Hepatocyte (in vitro differentiated cells): ENCODE results near the gene ADAMTS4.
A peak's percentile ranks its signal among the peaks of the same experiment; 100 is the strongest.

Source experiments
- EZH2phosphoT487 ChIP-seq: fragments of 200-600 bp; sonication (generic); IDR thresholded peaks from one replicate; pipeline ENCODE4 v1.6.1; 2018; ENCODE audit warnings: antibody characterized with exemption, mild to moderate bottlenecking, low read depth, moderate library complexity; ENCODE audit not compliant: unreplicated experiment, severe bottlenecking
- TF ChIP-seq, protein P1 (sequence below): fragments of 200-600 bp; sonication (generic); IDR thresholded peaks from 2 replicates; pipeline ENCODE4 v1.5.1; 2016; ENCODE audit warnings: antibody characterized with exemption, mild to moderate bottlenecking; ENCODE audit not compliant: poor library complexity

DNA sequence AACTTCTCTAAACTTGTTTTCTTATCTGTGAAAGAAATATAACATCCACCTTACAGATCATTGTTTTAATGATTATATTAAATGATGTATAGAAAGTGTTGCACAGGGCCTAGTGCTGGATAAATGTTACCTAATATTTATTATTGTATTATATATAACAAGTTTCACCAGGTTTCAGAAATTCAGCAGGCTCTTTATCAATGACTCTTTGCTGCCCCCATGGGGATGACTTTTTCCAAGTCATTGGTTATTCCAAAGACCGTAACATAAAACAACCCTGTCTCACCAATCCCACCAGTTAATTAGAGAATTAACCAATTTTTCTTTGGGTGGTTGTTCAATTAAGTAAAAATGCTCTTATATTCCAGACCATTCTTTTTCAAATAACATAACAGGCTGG is 59.1 kb downstream of the ADAMTS4 start:
- TF ChIP-seq, protein P1, sequence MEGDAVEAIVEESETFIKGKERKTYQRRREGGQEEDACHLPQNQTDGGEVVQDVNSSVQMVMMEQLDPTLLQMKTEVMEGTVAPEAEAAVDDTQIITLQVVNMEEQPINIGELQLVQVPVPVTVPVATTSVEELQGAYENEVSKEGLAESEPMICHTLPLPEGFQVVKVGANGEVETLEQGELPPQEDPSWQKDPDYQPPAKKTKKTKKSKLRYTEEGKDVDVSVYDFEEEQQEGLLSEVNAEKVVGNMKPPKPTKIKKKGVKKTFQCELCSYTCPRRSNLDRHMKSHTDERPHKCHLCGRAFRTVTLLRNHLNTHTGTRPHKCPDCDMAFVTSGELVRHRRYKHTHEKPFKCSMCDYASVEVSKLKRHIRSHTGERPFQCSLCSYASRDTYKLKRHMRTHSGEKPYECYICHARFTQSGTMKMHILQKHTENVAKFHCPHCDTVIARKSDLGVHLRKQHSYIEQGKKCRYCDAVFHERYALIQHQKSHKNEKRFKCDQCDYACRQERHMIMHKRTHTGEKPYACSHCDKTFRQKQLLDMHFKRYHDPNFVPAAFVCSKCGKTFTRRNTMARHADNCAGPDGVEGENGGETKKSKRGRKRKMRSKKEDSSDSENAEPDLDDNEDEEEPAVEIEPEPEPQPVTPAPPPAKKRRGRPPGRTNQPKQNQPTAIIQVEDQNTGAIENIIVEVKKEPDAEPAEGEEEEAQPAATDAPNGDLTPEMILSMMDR: peak; percentile 61
- TF ChIP-seq EZH2phosphoT487: no peak
